CD14-positive monocyte (primary cell): ENCODE results near the gene DHFR. TPM values are rescaled to one million over a fixed set of nuclear protein-coding genes. Genes with fewer than 3 reads are reported as not detected.
A peak's percentile ranks its signal among the peaks of the same experiment; 100 is the strongest.

Experiments
- DNase-seq, 3 donors: peaks; one replicate each; pipeline ENCODE4 v3.0.0-alpha.2; 2011 to 2022
- H2AFZ ChIP-seq: 2 replicates; pipeline ENCODE4 v1.6.0; 2012; ENCODE audit warnings: mild to moderate bottlenecking, low read depth, low read length, inconsistent platforms; ENCODE audit not compliant: insufficient read depth, poor library complexity, severe bottlenecking
- H3K27ac ChIP-seq, 2 donors: 1 replicate in 1 of 2; 2 replicates in 1 of 2; pipeline ENCODE4 v1.5.1; 2012 to 2013; ENCODE audit warnings: low read length in 2 of 2, control low read depth in 1 of 2, inconsistent platforms in 1 of 2, low read depth in 1 of 2, mild to moderate bottlenecking in 1 of 2
- H3K27me3 ChIP-seq, 2 donors: one replicate each; pipeline versions ENCODE4 v1.6.0 to v1.6.1; 2011 to 2013; ENCODE audit warnings: low read length in 2 of 2; ENCODE audit not compliant: control insufficient read depth in 2 of 2, insufficient read depth in 2 of 2
- H3K36me3 ChIP-seq, 2 donors: replicated peaks in 1 of 2; 1 replicate in 1 of 2; 2 replicates in 1 of 2; pipeline versions ENCODE4 v1.5.1 to v1.6.1; 2012 to 2013; ENCODE audit warnings: low read length in 2 of 2, control low read depth in 1 of 2, inconsistent platforms in 1 of 2, mild to moderate bottlenecking in 1 of 2; ENCODE audit not compliant: insufficient read depth in 2 of 2, control insufficient read depth in 1 of 2
- H3K4me1 ChIP-seq, 2 donors: 1 replicate in 1 of 2; 2 replicates in 1 of 2; pipeline versions ENCODE4 v1.5.1 to v1.6.1; 2012 to 2013; ENCODE audit warnings: low read length in 2 of 2, control low read depth in 1 of 2, inconsistent platforms in 1 of 2, mild to moderate bottlenecking in 1 of 2, moderate library complexity in 1 of 2; ENCODE audit not compliant: insufficient read depth in 2 of 2, control insufficient read depth in 1 of 2
- H3K4me2 ChIP-seq: replicated peaks from 2 replicates; pipeline ENCODE3; 2012; ENCODE audit warnings: low read length, moderate library complexity, mild to moderate bottlenecking; ENCODE audit not compliant: poor library complexity, severe bottlenecking; ENCODE audit errors: extremely low read depth
- H3K4me3 ChIP-seq, 3 experiments: fragments of 200-600 bp in 1 of 3; sonication (generic) in 1 of 3; replicated peaks in 1 of 3; 1 replicate in 2 of 3; 2 replicates in 1 of 3; pipeline ENCODE4 v1.5.1; 2011 to 2013; ENCODE audit warnings: low read length in 3 of 3, mild to moderate bottlenecking in 3 of 3, control low read depth in 2 of 3, low read depth in 2 of 3, inconsistent platforms in 1 of 3, moderate library complexity in 1 of 3
- H3K79me2 ChIP-seq: 2 replicates; pipeline ENCODE4 v1.6.0; 2012; ENCODE audit warnings: mild to moderate bottlenecking, control low read depth, inconsistent platforms, low read length, moderate library complexity; ENCODE audit not compliant: insufficient read depth
- H3K9ac ChIP-seq: 2 replicates; pipeline ENCODE4 v1.6.0; 2017; ENCODE audit warnings: low read length, mild to moderate bottlenecking; ENCODE audit not compliant: insufficient read depth, poor library complexity, severe bottlenecking
- H3K9me3 ChIP-seq, 2 donors: replicated peaks in 1 of 2; 1 replicate in 1 of 2; 2 replicates in 1 of 2; pipeline versions ENCODE4 v1.5.1 to v1.6.1; 2012 to 2013; ENCODE audit warnings: low read length in 2 of 2, control low read depth in 1 of 2; ENCODE audit not compliant: control insufficient read depth in 1 of 2, insufficient read depth in 1 of 2
- H4K20me1 ChIP-seq: 2 replicates; pipeline ENCODE4 v1.6.0; 2012; ENCODE audit warnings: mild to moderate bottlenecking, low read length, control low read depth, moderate library complexity; ENCODE audit not compliant: insufficient read depth
- H3K27ac Mint-ChIP-seq, 7 donors: one replicate each; pipeline ENCODE4 v1.8.0; 2020; ENCODE audit warnings: mild to moderate bottlenecking in 7 of 7, mixed read lengths in 7 of 7, moderate library complexity in 6 of 7, inconsistent platforms in 2 of 7
- H3K27me3 Mint-ChIP-seq, 3 donors: one replicate each; pipeline ENCODE4 v1.8.0; 2021 to 2022; ENCODE audit warnings: low read depth in 3 of 3, mild to moderate bottlenecking in 3 of 3, mixed read lengths in 3 of 3, moderate library complexity in 3 of 3, inconsistent platforms in 1 of 3
- H3K36me3 Mint-ChIP-seq, 2 donors: one replicate each; pipeline ENCODE4 v1.8.0; 2020; ENCODE audit warnings: mixed read lengths in 2 of 2, inconsistent platforms in 1 of 2, mild to moderate bottlenecking in 1 of 2
- H3K4me1 Mint-ChIP-seq: one replicate; pipeline ENCODE4 v1.8.0; 2020; ENCODE audit warnings: mild to moderate bottlenecking, mixed read lengths
- H3K4me3 Mint-ChIP-seq, 2 donors: one replicate each; pipeline ENCODE4 v1.8.0; 2020; ENCODE audit warnings: mild to moderate bottlenecking in 2 of 2, mixed read lengths in 2 of 2, moderate library complexity in 1 of 2
- H3K9me3 Mint-ChIP-seq, 7 donors: one replicate each; pipeline ENCODE4 v1.8.0; 2020 to 2022; ENCODE audit warnings: mixed read lengths in 7 of 7, mild to moderate bottlenecking in 6 of 7, moderate library complexity in 6 of 7, inconsistent platforms in 2 of 7
- CTCF ChIP-seq: fragments of 200-600 bp; IDR thresholded peaks from one replicate; pipeline ENCODE4 v1.8.0; 2022; ENCODE audit warnings: antibody characterized with exemption, mild to moderate bottlenecking
- WGBS: methylation state at CpG from one replicate; pipeline ENCODE4 v1.1.5; 2013; ENCODE audit warnings: missing lambda C conversion rate; ENCODE audit not compliant: insufficient coverage; 5-methylcytosine and 5-hydroxymethylcytosine counted together
- intact Hi-C, 2 donors: fragments of 100-400 bp; cut with micrococcal nuclease; formaldehyde crosslinking; loops; one replicate each; pipeline versions ENCODE4 v1.15.0 to v1.15.1; 2023
- polyA plus RNA-seq, 3 donors: library from polyadenylated mRNA; depleted of rRNA in 1 of 3; unstranded in 2 of 3; stranded (reverse) in 1 of 3; fragments of 300-500 nt in 2 of 3; fragments of >200 nt in 1 of 3; fragmentation: Illumina TruSeq in 2 of 3; gene quantifications; 1 replicate in 2 of 3; 2 replicates in 1 of 3; pipeline ENCODE4 v1.2.3, GENCODE V29; 2012 to 2021

Gene DHFR
- polyA plus RNA-seq, 3 donors: 0.75 to 2.9 (median 1.1) TPM

- Histone ChIP-seq H4K20me1 (no peaks in the 10 kb centered on the region), H3K36me3 (no peaks in the 10 kb centered on the region), H3K4me3 (no peak overlapping the region), H3K9ac (no peak overlapping the region), H3K9me3 (peaks cover 4 to 5% of the 10 kb centered on the region in 2 donors), H2AFZ (no peak overlapping the region), H3K79me2 (no peaks in the 10 kb centered on the region), H3K27ac (peak overlapping the region in 1 of 2 donors; percentile 72), H3K4me1 (peaks cover 15 to 21% of the 10 kb centered on the region in 2 donors), H3K27me3 (no peaks in the 10 kb centered on the region), H3K4me2 (no peak overlapping the region)
- no peak for TF ChIP-seq CTCF
- Mint-ChIP-seq H3K27me3 (peaks cover 0 to 3% (median 2%) of the 10 kb centered on the region in 3 donors), H3K4me1 (peaks cover 15% of the 10 kb centered on the region), H3K4me3 (no peak overlapping the region), H3K36me3 (peaks cover 2 to 6% of the 10 kb centered on the region in 2 donors), H3K27ac (no peak overlapping the region), H3K9me3 (peaks cover 3 to 15% (median 5%) of the 10 kb centered on the region in 7 donors)
- DNase-seq: no peak
- intact Hi-C loops: no loop called here
Observed at GRCh38 chr5:80607343-80607742, 47.4 kb downstream of the DHFR start.

- H3K4me1 Mint-ChIP-seq: no peaks in the 10 kb centered on the region
- Histone ChIP-seq H4K20me1 (no peaks in the 10 kb centered on the region), H3K4me3 (no peak overlapping the region), H3K36me3 (no peaks in the 10 kb centered on the region), H3K27me3 (no peaks in the 10 kb centered on the region), H3K4me1 (no peaks in the 10 kb centered on the region), H3K27ac (no peak overlapping the region), H3K79me2 (no peaks in the 10 kb centered on the region), H2AFZ (no peak overlapping the region), H3K9ac (no peak overlapping the region), H3K9me3 (no peaks in the 10 kb centered on the region), H3K4me2 (no peak overlapping the region)
- peaks cover 0 to 5% (median 4%) of the 10 kb centered on the region in 3 donors for H3K27me3 Mint-ChIP-seq
- H3K27ac Mint-ChIP-seq: peak overlapping the region in 1 of 7 donors; percentile 53
- H3K9me3 Mint-ChIP-seq: no peaks in the 10 kb centered on the region
- H3K4me3 Mint-ChIP-seq: no peak overlapping the region
- DNase-seq: no peak
- H3K36me3 Mint-ChIP-seq: no peaks in the 10 kb centered on the region
- no CpG with 5 or more reads among the region's 2 CpGs for WGBS
- intact Hi-C loops: no loop called here
- TF ChIP-seq CTCF: no peak
Observed at GRCh38 chr5:80600943-80601693, 53.7 kb downstream of the DHFR start.
